ENCODE data around the gene COL6A2. TPM values are rescaled to one million over a fixed set of nuclear protein-coding genes. Genes with fewer than 3 reads are reported as not detected.

Gene COL6A2
- total and polyA plus RNA-seq, 2 experiments from 2014 or later: 28.4 to 89.2 TPM

DNA sequence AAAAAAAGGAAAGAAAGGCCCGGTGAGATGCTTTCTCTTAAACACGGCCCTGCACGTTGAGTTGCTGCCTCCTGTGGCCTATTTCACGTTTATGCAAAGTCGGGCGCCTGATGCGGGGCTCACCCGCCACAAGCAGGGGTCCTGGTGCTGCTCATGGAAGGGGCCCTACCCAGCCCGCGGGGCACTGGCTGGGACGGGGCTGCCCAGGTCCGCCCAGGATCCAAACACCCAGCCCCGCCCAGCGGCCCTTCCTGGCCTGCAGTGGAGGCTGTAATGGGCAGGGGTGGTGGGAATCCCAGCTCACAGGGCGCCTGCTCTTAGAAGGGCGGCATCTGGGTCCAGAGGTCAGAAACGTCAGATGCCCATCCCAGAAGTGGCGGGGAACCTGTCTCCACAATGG is 1.6 kb downstream of the COL6A2 start:
- peaks cover 14% of the 10 kb centered on the region; the same call in 1 of the 2 replicates for H3K27me3 ChIP-seq (ENCODE audit: insufficient read depth)
- Mint-ChIP-seq H3K27me3 (ENCODE audit: insufficient read depth, low read depth, poor library complexity) (peaks cover 19% of the 10 kb centered on the region), H3K4me1 (peaks cover 3% of the 10 kb centered on the region; the same call in 1 of the 3 replicates), H3K36me3 (ENCODE audit: low read depth) (peaks cover 18% of the 10 kb centered on the region), H3K9me3 (peaks cover 18% of the 10 kb centered on the region), H3K4me3 (peak overlapping the region; percentile 74; the same call in 2 of the 3 replicates), H3K27ac (no peak overlapping the region)
- H3K9me2 ChIP-seq (ENCODE audit: insufficient read depth): no peaks in the 10 kb centered on the region
- H3K79me2 ChIP-seq (replicated peaks; ENCODE audit: insufficient read depth): peaks cover 49% of the 10 kb centered on the region
- H4K20me1 ChIP-seq (replicated peaks; ENCODE audit: insufficient read depth): peaks cover 10% of the 10 kb centered on the region; the same call in 1 of the 2 replicates
- H3K4me1 ChIP-seq (ENCODE audit: insufficient read depth): 0 out of 2 replicates have a peak, but pooled peaks cover 3% of the 10 kb centered on the region
- no peaks in the 10 kb centered on the region for H3F3A ChIP-seq (replicated peaks; ENCODE audit: low read depth)
- peak overlapping the region; percentile 82 for H3K4me2 ChIP-seq
- H3K36me3 ChIP-seq (ENCODE audit: insufficient read depth): no peaks in the 10 kb centered on the region
- H2AFZ ChIP-seq: no peak overlapping the region
- H3K4me3 ChIP-seq: peak overlapping the region; percentile 66
- no peak overlapping the region for H3K27ac ChIP-seq (ENCODE audit: low read depth)
- ATAC-seq (peak; percentile 26), DNase-seq (ENCODE audit: low spot score) (peak; percentile 57)
- TF ChIP-seq JUNB (IDR thresholded peaks at IDR 0.05; ENCODE audit: unreplicated experiment) (no peak), NANOG (IDR thresholded peaks at IDR 0.05; ENCODE audit: borderline replicate concordance) (no peak), STAT1 (IDR thresholded peaks at IDR 0.05; ENCODE audit: unreplicated experiment) (no peak), EZH2phosphoT487 (IDR thresholded peaks at IDR 0.05; ENCODE audit: unreplicated experiment) (no peak), CREB1 (CRISPR knock-in tag; IDR thresholded peaks at IDR 0.05; ENCODE audit: low read depth) (no peak), EZH2 (IDR thresholded peaks at IDR 0.05; ENCODE audit: low read depth, unreplicated experiment) (no peak)
- TF ChIP-seq, protein P1, sequence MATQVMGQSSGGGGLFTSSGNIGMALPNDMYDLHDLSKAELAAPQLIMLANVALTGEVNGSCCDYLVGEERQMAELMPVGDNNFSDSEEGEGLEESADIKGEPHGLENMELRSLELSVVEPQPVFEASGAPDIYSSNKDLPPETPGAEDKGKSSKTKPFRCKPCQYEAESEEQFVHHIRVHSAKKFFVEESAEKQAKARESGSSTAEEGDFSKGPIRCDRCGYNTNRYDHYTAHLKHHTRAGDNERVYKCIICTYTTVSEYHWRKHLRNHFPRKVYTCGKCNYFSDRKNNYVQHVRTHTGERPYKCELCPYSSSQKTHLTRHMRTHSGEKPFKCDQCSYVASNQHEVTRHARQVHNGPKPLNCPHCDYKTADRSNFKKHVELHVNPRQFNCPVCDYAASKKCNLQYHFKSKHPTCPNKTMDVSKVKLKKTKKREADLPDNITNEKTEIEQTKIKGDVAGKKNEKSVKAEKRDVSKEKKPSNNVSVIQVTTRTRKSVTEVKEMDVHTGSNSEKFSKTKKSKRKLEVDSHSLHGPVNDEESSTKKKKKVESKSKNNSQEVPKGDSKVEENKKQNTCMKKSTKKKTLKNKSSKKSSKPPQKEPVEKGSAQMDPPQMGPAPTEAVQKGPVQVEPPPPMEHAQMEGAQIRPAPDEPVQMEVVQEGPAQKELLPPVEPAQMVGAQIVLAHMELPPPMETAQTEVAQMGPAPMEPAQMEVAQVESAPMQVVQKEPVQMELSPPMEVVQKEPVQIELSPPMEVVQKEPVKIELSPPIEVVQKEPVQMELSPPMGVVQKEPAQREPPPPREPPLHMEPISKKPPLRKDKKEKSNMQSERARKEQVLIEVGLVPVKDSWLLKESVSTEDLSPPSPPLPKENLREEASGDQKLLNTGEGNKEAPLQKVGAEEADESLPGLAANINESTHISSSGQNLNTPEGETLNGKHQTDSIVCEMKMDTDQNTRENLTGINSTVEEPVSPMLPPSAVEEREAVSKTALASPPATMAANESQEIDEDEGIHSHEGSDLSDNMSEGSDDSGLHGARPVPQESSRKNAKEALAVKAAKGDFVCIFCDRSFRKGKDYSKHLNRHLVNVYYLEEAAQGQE (IDR thresholded peaks at IDR 0.05; ENCODE audit: unreplicated experiment): no peak
- TF ChIP-seq, protein P2, sequence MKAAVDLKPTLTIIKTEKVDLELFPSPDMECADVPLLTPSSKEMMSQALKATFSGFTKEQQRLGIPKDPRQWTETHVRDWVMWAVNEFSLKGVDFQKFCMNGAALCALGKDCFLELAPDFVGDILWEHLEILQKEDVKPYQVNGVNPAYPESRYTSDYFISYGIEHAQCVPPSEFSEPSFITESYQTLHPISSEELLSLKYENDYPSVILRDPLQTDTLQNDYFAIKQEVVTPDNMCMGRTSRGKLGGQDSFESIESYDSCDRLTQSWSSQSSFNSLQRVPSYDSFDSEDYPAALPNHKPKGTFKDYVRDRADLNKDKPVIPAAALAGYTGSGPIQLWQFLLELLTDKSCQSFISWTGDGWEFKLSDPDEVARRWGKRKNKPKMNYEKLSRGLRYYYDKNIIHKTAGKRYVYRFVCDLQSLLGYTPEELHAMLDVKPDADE (IDR thresholded peaks at IDR 0.05): no peak

DNA sequence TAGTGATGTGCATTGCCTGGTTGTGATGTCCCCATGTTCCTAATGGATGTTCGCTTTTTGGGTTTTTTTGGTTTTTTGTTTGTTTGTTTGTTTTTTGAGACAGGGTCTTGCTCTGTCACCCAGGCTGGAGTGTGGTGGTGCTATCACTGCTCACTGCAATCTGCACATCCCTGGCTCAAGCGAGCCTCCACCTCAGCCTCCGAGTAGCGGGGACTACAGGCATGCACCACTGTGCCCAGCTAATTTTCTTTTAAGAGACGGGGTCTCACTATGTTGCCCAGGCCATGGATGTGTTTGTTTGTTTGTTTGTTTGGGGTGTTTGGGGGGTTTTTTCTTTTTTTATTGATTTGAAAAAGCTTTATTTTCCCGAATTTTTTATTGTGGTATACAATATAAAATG is 2.1 kb downstream of the COL6A2 start:
- Mint-ChIP-seq H3K36me3 (ENCODE audit: low read depth) (peaks cover 19% of the 10 kb centered on the region), H3K4me1 (peaks cover 3% of the 10 kb centered on the region; the same call in 1 of the 3 replicates), H3K27ac (no peak overlapping the region), H3K27me3 (ENCODE audit: insufficient read depth, low read depth, poor library complexity) (peaks cover 19% of the 10 kb centered on the region), H3K9me3 (peaks cover 16% of the 10 kb centered on the region; the same call in 2 of the 3 replicates), H3K4me3 (no peak overlapping the region)
- Histone ChIP-seq H3K9me2 (ENCODE audit: insufficient read depth) (no peaks in the 10 kb centered on the region), H3K36me3 (ENCODE audit: insufficient read depth) (no peaks in the 10 kb centered on the region), H3K27ac (ENCODE audit: low read depth) (no peak overlapping the region), H3K27me3 (ENCODE audit: insufficient read depth) (peaks cover 14% of the 10 kb centered on the region; the same call in 1 of the 2 replicates), H3K4me1 (ENCODE audit: insufficient read depth) (0 out of 2 replicates have a peak, but pooled peaks cover 3% of the 10 kb centered on the region), H3K79me2 (replicated peaks; ENCODE audit: insufficient read depth) (peaks cover 52% of the 10 kb centered on the region), H4K20me1 (replicated peaks; ENCODE audit: insufficient read depth) (peaks cover 10% of the 10 kb centered on the region; the same call in 1 of the 2 replicates), H3K4me3 (peak overlapping the region; percentile 66; the same call in 1 of the 2 replicates), H3K4me2 (peak overlapping the region; percentile 82; the same call in 1 of the 2 replicates), H3F3A (replicated peaks; ENCODE audit: low read depth) (no peaks in the 10 kb centered on the region), H2AFZ (no peak overlapping the region)
- no peak for DNase-seq (ENCODE audit: low spot score)
- ATAC-seq: no peak
- TF ChIP-seq CREB1 (CRISPR knock-in tag; IDR thresholded peaks at IDR 0.05; ENCODE audit: low read depth) (no peak), JUNB (IDR thresholded peaks at IDR 0.05; ENCODE audit: unreplicated experiment) (no peak), ZNF331 (CRISPR knock-in tag; IDR thresholded peaks at IDR 0.05; ENCODE audit: low read depth) (no peak), POLR2AphosphoS5 (IDR thresholded peaks at IDR 0.05; ENCODE audit: low read depth) (no peak)
- TF ChIP-seq, protein P3, sequence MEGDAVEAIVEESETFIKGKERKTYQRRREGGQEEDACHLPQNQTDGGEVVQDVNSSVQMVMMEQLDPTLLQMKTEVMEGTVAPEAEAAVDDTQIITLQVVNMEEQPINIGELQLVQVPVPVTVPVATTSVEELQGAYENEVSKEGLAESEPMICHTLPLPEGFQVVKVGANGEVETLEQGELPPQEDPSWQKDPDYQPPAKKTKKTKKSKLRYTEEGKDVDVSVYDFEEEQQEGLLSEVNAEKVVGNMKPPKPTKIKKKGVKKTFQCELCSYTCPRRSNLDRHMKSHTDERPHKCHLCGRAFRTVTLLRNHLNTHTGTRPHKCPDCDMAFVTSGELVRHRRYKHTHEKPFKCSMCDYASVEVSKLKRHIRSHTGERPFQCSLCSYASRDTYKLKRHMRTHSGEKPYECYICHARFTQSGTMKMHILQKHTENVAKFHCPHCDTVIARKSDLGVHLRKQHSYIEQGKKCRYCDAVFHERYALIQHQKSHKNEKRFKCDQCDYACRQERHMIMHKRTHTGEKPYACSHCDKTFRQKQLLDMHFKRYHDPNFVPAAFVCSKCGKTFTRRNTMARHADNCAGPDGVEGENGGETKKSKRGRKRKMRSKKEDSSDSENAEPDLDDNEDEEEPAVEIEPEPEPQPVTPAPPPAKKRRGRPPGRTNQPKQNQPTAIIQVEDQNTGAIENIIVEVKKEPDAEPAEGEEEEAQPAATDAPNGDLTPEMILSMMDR (conservative IDR thresholded peaks at IDR 0.05; ENCODE audit: low read depth in 2 of 2): no peak
- TF ChIP-seq, protein P1 (IDR thresholded peaks at IDR 0.05; ENCODE audit: unreplicated experiment): no peak
- TF ChIP-seq, protein P2 (IDR thresholded peaks at IDR 0.05): no peak

Data from GM23338 (cell line).